GOT3 (cell line): ENCODE data around the gene AP1G2.

Experiments used
- DNase-seq: peaks from one replicate; lab custom pipeline; 2025; ENCODE audit warnings: mixed read lengths; lab: John Stamatoyannopoulos, UW

Gene AP1G2

DNA sequence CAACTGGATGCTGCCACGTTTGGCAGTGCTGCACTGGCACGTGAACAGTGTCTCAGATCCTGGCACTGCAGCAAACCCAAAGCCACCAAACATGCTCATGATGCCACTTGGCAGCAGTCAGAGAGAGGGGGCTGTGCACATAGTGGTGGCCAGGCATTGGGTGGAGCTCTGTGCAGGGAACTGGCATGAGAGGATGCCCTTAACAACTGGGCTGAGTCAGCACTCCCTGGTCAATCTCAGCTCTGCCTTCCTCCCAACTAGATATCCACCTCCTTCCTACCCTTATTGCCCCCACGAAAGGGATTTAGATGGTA, 53.0 kb downstream of the AP1G2 start:
- DNase-seq, result no peak

DNA sequence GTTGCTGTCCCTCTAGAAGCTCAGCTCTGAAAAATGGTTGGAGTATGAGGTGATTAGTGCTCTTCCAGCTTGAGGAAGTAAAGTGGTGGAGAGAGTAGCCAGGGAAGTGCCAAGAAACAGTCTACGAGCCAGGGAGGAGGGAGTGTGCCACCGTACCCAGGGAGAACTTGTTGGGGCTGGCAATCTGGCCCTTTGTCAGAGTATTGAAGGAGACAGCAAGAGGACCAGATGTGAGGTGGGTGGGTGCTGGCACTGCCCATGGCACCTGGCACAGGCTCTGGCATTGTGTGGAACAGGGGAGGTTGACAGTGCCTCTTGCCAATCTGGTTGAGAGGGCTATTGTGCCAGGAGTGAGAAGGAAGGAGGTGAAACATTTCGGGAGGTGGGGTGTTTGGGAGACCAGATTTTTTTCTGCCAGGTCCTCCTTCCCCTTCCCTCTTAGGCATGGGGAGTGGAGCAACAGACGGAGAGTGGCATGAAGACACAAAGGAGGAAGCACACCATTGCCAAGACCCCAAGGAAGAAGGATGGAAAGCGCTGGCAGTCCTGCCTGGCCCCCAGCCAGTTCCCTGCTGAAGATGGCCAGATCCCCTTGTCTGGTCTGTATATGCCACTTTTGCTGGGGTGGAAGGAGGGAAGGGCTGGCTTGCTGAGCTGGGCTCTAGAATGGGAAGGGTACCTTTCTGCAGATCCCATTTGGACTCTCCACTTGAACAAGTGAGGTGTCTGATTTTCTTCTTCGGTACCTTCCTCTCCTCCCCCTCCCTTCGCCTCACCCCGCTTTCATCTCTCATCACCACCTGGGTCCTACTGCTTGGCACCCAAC, 53.6 kb downstream of the AP1G2 start:
- no peak for DNase-seq

DNA sequence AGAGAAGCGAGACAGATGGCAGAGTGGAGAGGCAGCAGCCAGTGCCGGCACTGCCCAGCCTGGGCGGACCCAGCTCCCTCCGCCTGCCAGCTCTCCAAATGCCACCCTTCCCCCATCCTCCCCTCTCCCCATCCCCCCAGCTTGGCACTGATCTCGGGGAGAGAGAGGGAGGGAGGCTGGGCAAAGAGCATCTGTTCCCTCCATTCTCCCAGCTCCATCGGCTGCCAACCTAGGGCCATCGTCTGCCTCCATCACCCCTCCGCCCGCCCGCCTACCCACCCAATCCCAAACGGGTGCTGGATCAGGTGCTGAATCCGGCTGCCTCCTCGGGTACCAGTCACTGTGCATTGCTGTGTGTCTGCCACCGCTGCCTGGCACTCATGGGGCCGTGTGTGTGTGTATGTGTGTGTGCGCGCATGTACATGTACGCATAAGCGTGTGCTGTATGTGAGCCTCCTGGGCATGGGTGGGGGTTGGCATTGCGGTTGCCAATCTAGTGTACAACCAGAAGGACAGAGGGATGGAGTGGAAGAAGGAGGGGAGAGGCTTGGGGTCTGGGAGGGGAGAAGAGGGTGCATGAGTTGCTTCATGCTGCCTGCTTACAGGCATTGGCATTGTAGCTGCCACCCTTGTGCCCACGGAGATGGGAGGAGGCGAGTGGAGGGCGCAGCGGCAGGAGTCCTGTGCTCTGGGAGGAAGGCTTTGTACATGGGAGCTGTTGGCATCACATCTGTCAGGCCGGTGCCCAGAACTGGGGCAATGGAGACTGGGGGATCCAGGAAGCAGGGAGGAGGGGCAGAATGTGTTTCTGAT, 54.4 kb downstream of the AP1G2 start:
- DNase-seq, result no peak

DNA sequence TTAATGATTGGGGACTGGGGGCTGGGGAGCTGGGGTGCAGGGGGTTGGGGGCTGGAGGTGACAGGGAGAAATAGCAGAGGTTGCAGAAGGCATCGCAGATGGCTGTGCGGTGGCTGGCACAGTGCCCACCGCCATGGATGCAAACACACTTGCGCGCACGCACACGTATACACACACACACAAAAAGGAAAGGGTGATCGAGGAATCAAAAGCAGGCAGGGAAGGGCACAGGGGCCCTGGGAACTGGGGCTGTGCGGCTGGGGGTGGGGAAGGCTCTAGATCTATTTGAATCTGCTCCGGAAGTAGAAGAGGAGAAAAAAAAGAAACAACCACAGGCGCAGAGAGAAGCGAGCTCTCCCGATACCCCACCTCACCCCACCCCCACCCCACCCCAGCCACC, 55.4 kb downstream of the AP1G2 start:
- no peak for DNase-seq
